Activated CD8-positive, alpha-beta T cell treated with anti-CD3 and anti-CD28 coated beads for 36 hours (primary cell): ENCODE results near the gene ADCY5. TPM values are rescaled to one million over a fixed set of nuclear protein-coding genes. Genes with fewer than 3 reads are reported as not detected.

Experiments
- ATAC-seq: fragments of 200-7000 bp; cut with Tn5 transposase; one replicate; pipeline ENCODE4 v1.10.0; 2021; ENCODE audit warnings: mild to moderate bottlenecking, moderate library complexity
- CTCF ChIA-PET: fragments of 350-600 bp; sonication (Branson Sonifier 250); formaldehyde crosslinking; loops from one replicate; lab custom pipeline; 2021; ENCODE audit warnings: antibody characterized with exemption; lab: Charles Lee
- POLR2A ChIA-PET: fragments of 350-600 bp; sonication (Branson Sonifier 250); formaldehyde crosslinking; loops from one replicate; lab custom pipeline; 2021; ENCODE audit warnings: antibody characterized with exemption; lab: Charles Lee
- DNase-seq: peaks from one replicate; pipeline ENCODE4 v3.0.0-alpha.2; 2020
- H3K27ac Mint-ChIP-seq: one replicate; pipeline ENCODE4 v1.8.0; 2021; ENCODE audit warnings: mild to moderate bottlenecking, mixed read lengths
- H3K27me3 Mint-ChIP-seq: one replicate; pipeline ENCODE4 v1.8.0; 2021; ENCODE audit warnings: mixed read lengths
- H3K36me3 Mint-ChIP-seq: one replicate; pipeline ENCODE4 v1.8.0; 2021; ENCODE audit warnings: low read depth, mixed read lengths
- H3K4me1 Mint-ChIP-seq: one replicate; pipeline ENCODE4 v1.8.0; 2021; ENCODE audit warnings: low read depth, mixed read lengths
- H3K4me3 Mint-ChIP-seq: one replicate; pipeline ENCODE4 v1.8.0; 2021; ENCODE audit warnings: mild to moderate bottlenecking, moderate library complexity, mixed read lengths
- H3K9me3 Mint-ChIP-seq: one replicate; pipeline ENCODE4 v1.8.0; 2021; ENCODE audit warnings: mixed read lengths
- CTCF ChIP-seq: fragments of 200-600 bp; IDR thresholded peaks from one replicate; pipeline ENCODE4 v1.8.0; 2022; ENCODE audit warnings: antibody characterized with exemption, mild to moderate bottlenecking
- intact Hi-C: fragments of 100-400 bp; cut with micrococcal nuclease; formaldehyde crosslinking; loops from one replicate; pipeline ENCODE4 v1.10.0; 2022
- total RNA-seq, 2 experiments: library from RNA; stranded (reverse); gene quantifications; one replicate each; pipeline ENCODE4 v1.2.3, GENCODE V29; 2021

The ADCY5 gene
- total RNA-seq, 2 experiments from 2014 or later: not detected

DNA sequence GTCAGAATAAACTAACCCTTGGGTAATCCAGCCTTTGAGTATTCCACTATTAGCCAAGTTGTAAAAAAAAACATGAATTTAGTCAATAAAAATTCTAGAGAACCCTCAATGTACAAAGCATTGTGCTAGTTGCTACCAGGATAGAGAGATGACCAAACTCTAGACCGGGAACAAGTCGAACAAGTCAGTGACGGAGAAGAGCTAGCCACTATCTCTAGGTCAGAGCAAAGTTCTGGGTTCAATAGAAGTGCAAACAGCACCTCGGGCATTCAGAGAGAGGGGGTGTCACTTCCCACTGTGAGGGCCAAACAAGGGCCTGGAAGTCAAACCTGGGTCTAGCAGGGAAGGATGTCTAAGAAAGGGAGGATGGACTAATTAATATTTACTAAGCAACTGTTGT is 2.3 kb upstream of the ADCY5 start:
- ChIA-PET POLR2A (interaction anchor here (0.6 kb wide), 1 partner anchor 8 kb away, joined by 3 read pairs; no protein-coding TSS in a partner anchor), CTCF (interaction anchor here (1.3 kb wide), 1 partner anchor 108 kb away, joined by 4 read pairs; no protein-coding TSS in a partner anchor)

GRCh38 chr3:123449997-123450604 is 1.2 kb upstream of the ADCY5 start:
- peaks cover 31% of the 10 kb centered on the region for H3K27me3 Mint-ChIP-seq
- no peak overlapping the region for H3K27ac Mint-ChIP-seq
- peaks cover 4% of the 10 kb centered on the region for H3K4me1 Mint-ChIP-seq
- DNase-seq (no peak), ATAC-seq (no peak)
- intact Hi-C loops: no loop called here
- ChIA-PET POLR2A (interaction anchor here (0.6 kb wide), 1 partner anchor 10 kb away, joined by 3 read pairs; no protein-coding TSS in a partner anchor), CTCF (interaction anchor here (1.3 kb wide), 1 partner anchor 109 kb away, joined by 4 read pairs; no protein-coding TSS in a partner anchor)
- no peak for TF ChIP-seq CTCF
- no peaks in the 10 kb centered on the region for H3K9me3 Mint-ChIP-seq
- no peaks in the 10 kb centered on the region for H3K36me3 Mint-ChIP-seq
- H3K4me3 Mint-ChIP-seq: peak overlapping the region; percentile 30

More for the DNA sequence above, 2.3 kb upstream of the ADCY5 start:
- H3K4me3 Mint-ChIP-seq: no peak overlapping the region
- H3K4me1 Mint-ChIP-seq: peaks cover 4% of the 10 kb centered on the region
- intact Hi-C loops: no loop called here
- no peaks in the 10 kb centered on the region for H3K36me3 Mint-ChIP-seq
- peaks cover 27% of the 10 kb centered on the region for H3K27me3 Mint-ChIP-seq
- ATAC-seq (no peak), DNase-seq (no peak)
- TF ChIP-seq CTCF: no peak
- H3K9me3 Mint-ChIP-seq: no peaks in the 10 kb centered on the region
- H3K27ac Mint-ChIP-seq: no peak overlapping the region

DNA sequence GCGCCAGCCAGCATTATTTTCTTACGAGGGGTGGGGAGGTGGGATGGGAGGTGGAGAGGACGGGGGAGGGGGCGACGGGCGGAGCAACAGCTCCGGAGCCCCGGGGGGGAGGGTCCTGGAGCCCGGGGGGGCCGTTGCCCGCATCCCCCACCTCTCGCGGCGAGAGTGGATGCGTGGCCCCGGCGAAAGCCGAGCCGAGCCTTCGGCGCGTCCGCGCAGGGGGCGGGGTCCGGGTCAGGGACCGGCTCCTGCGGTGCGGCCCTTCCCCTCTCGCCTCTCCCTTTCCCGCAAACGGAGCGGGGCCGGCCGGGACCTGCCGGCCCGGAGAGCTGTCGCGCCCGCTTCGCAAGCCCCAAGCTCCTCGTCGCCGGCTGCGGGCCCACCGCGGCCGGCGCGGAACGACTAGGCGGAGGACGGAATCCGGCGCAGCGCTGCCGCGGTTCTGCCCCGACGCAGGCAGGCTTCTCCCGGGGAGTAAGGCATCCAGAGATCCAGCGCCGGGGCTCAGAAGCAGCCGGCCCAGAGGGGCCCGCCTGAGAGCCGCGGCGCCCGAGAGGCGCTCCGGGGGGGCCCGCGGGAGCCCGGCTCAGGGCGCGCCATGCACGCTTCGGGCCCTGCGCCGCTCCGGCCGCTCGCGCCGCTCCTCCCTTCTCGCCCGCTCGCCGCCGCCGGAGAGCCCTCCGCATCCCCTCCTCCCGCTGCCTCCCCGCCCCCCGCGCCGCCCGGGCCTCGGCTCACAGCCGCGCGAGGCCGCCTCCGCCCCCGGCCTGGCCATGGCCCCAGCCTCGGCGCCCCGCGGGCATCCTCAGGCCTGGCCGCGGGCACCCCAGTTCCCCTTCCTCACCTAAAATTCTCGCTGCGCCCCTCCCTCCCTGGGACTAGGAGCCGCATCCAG is 459 bp upstream of the ADCY5 start:
- Mint-ChIP-seq H3K4me3 (no peak overlapping the region), H3K27ac (no peak overlapping the region), H3K9me3 (no peaks in the 10 kb centered on the region), H3K36me3 (no peaks in the 10 kb centered on the region), H3K4me1 (peaks cover 4% of the 10 kb centered on the region), H3K27me3 (peaks cover 35% of the 10 kb centered on the region)
- ChIA-PET CTCF (interaction anchor here (1.0 to 3.7 kb wide), 8 partner anchors 8 to 120 kb away, joined by 3 to 29 read pairs (median 4); no protein-coding TSS in a partner anchor), POLR2A (no interaction called here)
- ATAC-seq (peak; percentile 49), DNase-seq (peak; percentile 10)
- intact Hi-C loops: no loop called here
- TF ChIP-seq CTCF: no peak

DNA sequence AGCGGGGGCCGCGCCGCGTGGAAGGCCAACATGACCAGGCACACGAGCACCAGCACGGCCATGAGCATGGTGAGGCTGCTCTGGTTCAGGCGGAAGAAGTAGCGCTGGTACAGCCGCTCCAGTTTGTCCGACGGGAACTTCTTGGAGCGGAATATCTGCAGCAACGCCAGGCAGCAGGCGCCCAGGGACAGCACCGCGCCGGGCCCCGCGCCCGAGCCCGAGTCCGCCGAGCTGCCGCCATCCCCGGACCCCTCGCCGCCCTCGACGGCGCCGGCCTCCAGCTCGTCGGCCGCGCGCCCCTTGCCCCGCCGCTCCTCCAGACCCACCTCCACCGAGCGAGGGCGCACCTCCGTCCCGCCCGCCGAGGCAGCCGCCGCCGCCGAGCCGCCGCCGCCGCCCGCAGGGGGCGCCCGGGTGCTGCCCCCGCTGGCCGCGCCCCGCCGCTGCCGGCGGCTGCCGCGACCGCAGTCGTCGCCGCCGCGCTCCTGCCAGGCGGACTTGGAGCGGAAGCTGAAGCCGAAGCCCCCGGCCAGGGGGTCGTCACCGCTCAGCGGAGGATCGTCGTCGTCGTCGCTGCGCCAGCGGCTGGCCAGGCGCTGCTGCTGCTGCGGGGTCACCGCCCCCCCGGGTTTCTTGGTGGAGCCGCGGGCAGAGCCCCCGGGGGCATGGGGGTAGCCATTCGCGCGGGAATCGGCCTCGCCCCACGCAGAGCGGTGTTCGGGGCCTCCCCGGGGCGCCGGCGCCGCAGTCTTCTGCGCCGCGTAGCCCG is 957 bp downstream of the ADCY5 start:
- TF ChIP-seq CTCF: peak; percentile 48
- peak; percentile 81 for ATAC-seq
- H3K9me3 Mint-ChIP-seq: no peaks in the 10 kb centered on the region
- intact Hi-C loops: no loop called here
- H3K4me3 Mint-ChIP-seq: no peak overlapping the region
- peaks cover 4% of the 10 kb centered on the region for H3K4me1 Mint-ChIP-seq
- H3K27me3 Mint-ChIP-seq: peaks cover 45% of the 10 kb centered on the region
- no peaks in the 10 kb centered on the region for H3K36me3 Mint-ChIP-seq
- POLR2A ChIA-PET: interaction anchor here (0.5 kb wide), 1 partner anchor 16 kb away, joined by 3 read pairs; no protein-coding TSS in a partner anchor
- CTCF ChIA-PET: interaction anchor here (0.6 to 3.7 kb wide), 15 partner anchors 10 to 1878 kb away, joined by 3 to 29 read pairs (median 3); no protein-coding TSS in a partner anchor
- peak; percentile 48 for DNase-seq
- no peak overlapping the region for H3K27ac Mint-ChIP-seq
